Endodermal cell (in vitro differentiated cells): ENCODE data around the gene HTATIP2. TPM values are rescaled to one million over a fixed set of nuclear protein-coding genes. Genes with fewer than 3 reads are reported as not detected.

Experiments
- DNase-seq: peaks from one replicate; pipeline ENCODE4 v3.0.0-alpha.2; 2017
- H3K27ac ChIP-seq: 2 replicates; pipeline ENCODE4 v1.5.1; 2013; ENCODE audit warnings: mild to moderate bottlenecking, low read depth, low read length, moderate library complexity
- H3K27me3 ChIP-seq: 2 replicates; pipeline ENCODE4 v1.6.1; 2013; ENCODE audit warnings: mild to moderate bottlenecking, low read length, moderate library complexity; ENCODE audit not compliant: insufficient read depth, control insufficient read depth, poor library complexity, severe bottlenecking
- H3K36me3 ChIP-seq: 2 replicates; pipeline ENCODE4 v1.7.0; 2013; ENCODE audit warnings: mild to moderate bottlenecking, low read length, moderate library complexity; ENCODE audit not compliant: control insufficient read depth, insufficient read depth
- H3K4me1 ChIP-seq: one replicate; pipeline ENCODE4 v1.7.0; 2013; ENCODE audit warnings: low read length; ENCODE audit not compliant: control insufficient read depth, insufficient read depth
- H3K4me3 ChIP-seq: 2 replicates; pipeline ENCODE4 v1.5.1; 2013; ENCODE audit warnings: mild to moderate bottlenecking, low read length, moderate library complexity
- H3K9ac ChIP-seq: 2 replicates; pipeline ENCODE4 v1.6.1; 2013; ENCODE audit warnings: mild to moderate bottlenecking, low read length, moderate library complexity; ENCODE audit not compliant: poor library complexity, severe bottlenecking; ENCODE audit errors: extremely low read depth
- H3K9me3 ChIP-seq: 2 replicates; pipeline ENCODE4 v1.6.1; 2013; ENCODE audit warnings: mild to moderate bottlenecking, low read length, moderate library complexity; ENCODE audit not compliant: control insufficient read depth
- H3K27ac Mint-ChIP-seq: 2 replicates; pipeline ENCODE4 v1.8.0; 2020; ENCODE audit warnings: mixed read lengths
- H3K27me3 Mint-ChIP-seq: 2 replicates; pipeline ENCODE4 v1.8.0; 2021; ENCODE audit warnings: mild to moderate bottlenecking, mixed read lengths; ENCODE audit not compliant: insufficient read depth
- H3K36me3 Mint-ChIP-seq: 2 replicates; pipeline ENCODE4 v1.8.0; 2020; ENCODE audit warnings: low read depth, mixed read lengths
- H3K4me1 Mint-ChIP-seq: 2 replicates; pipeline ENCODE4 v1.8.0; 2020; ENCODE audit warnings: mixed read lengths
- H3K4me3 Mint-ChIP-seq: 2 replicates; pipeline ENCODE4 v1.8.0; 2020; ENCODE audit warnings: mild to moderate bottlenecking, moderate library complexity, mixed read lengths
- H3K9me3 Mint-ChIP-seq: 2 replicates; pipeline ENCODE4 v1.8.0; 2020; ENCODE audit warnings: mild to moderate bottlenecking, mixed read lengths
- CTCF ChIP-seq: fragments of 200-600 bp; sonication (generic); conservative IDR thresholded peaks from 2 replicates; pipeline ENCODE4 v1.5.0; 2021; ENCODE audit warnings: antibody characterized with exemption, mild to moderate bottlenecking
- WGBS, 2 experiments: methylation state at CpG; one replicate each; pipeline versions ENCODE4 v1.1.5 to v1.1.7; 2013; ENCODE audit warnings: missing lambda C conversion rate in 2 of 2, mixed read lengths in 1 of 2; ENCODE audit not compliant: insufficient coverage in 1 of 2, insufficient read length in 1 of 2; 5-methylcytosine and 5-hydroxymethylcytosine counted together
- long read RNA-seq, 4 experiments: library from polyadenylated mRNA in 2 of 4; library from RNA in 1 of 4; library from capped mRNA in 1 of 4; stranded (forward) in 3 of 4; unstranded in 1 of 4; transcript quantifications; one replicate each; pipeline ENCODE4 v2.0.0, GENCODE V29; 2020 to 2021; ENCODE audit warnings: inconsistent platforms in 1 of 4
- polyA plus RNA-seq, 2 experiments: library from polyadenylated mRNA; stranded (reverse); fragments of 50-300 nt; gene quantifications; one replicate each; pipeline ENCODE4 v1.2.3, GENCODE V29; 2013
- total RNA-seq, 2 donors: library from RNA; stranded (reverse); fragmentation: NEBNext Ultra II Directional in 1 of 2; extraction: Animal tissue kit (Norgen Biotek cat#: 25700) in 1 of 2; gene quantifications; 2 replicates in 1 of 2; 3 replicates in 1 of 2; pipeline ENCODE4 v1.2.1, GENCODE V29; 2021

The HTATIP2 gene
- 10 to 100 TPM; 52.5 to 66.6 TPM for total RNA-seq
- 10.2 TPM for polyA plus RNA-seq (2013, experiment 1 of 2)
- polyA plus RNA-seq (2013, experiment 2 of 2): 9.6 TPM
- long read RNA-seq, experiment 1, transcript HTATIP2-204 (5 exons, 1,748 nt): major isoform, 6 of 37 reads
- long read RNA-seq, experiment 1, partial matches to known transcripts: 10 of 37 reads
- long read RNA-seq, experiment 1, other reads (novel, unspliced or antisense): 14 of 37 reads
- long read RNA-seq, experiment 2, transcript HTATIP2-201 (6 exons, 1,477 nt): major isoform, 53 of 105 reads
- long read RNA-seq, experiment 2, transcript HTATIP2-203 (6 exons, 967 nt): minor isoform, 14 of 105 reads
- long read RNA-seq, experiment 2, transcript HTATIP2-204 (5 exons, 1,748 nt): minor isoform, 15 of 105 reads
- long read RNA-seq, experiment 2, transcript HTATIP2-202 (6 exons, 886 nt): minor isoform, 17 of 105 reads
- long read RNA-seq, experiment 2, partial matches to known transcripts: 0 of 105 reads
- long read RNA-seq, experiment 2, other reads (novel, unspliced or antisense): 4 of 105 reads
- long read RNA-seq, experiment 3, transcript HTATIP2-204 (5 exons, 1,748 nt): minor isoform, 30 of 269 reads
- long read RNA-seq, experiment 3, transcript HTATIP2-203 (6 exons, 967 nt): minor isoform, 36 of 269 reads
- long read RNA-seq, experiment 3, transcript HTATIP2-202 (6 exons, 886 nt): minor isoform, 59 of 269 reads
- long read RNA-seq, experiment 3, transcript HTATIP2-201 (6 exons, 1,477 nt): major isoform, 128 of 269 reads
- long read RNA-seq, experiment 3, partial matches to known transcripts: 3 of 269 reads
- long read RNA-seq, experiment 3, other reads (novel, unspliced or antisense): 8 of 269 reads
- long read RNA-seq, experiment 4, transcript HTATIP2-202 (6 exons, 886 nt): major isoform, 135 of 225 reads
- long read RNA-seq, experiment 4, transcript HTATIP2-203 (6 exons, 967 nt): minor isoform, 46 of 225 reads
- long read RNA-seq, experiment 4, transcript HTATIP2-204 (5 exons, 1,748 nt): minor isoform, 31 of 225 reads
- long read RNA-seq, experiment 4, partial matches to known transcripts: 5 of 225 reads
- long read RNA-seq, experiment 4, other reads (novel, unspliced or antisense): 6 of 225 reads

GRCh38 chr11:20363500-20364340 lies at the start of gene HTATIP2:
HTATIP2 (plus strand) TSS chr11:20363714; CDS start chr11:20364238, 524 bp downstream.
- no peaks in the 10 kb centered on the region for H3K9me3 ChIP-seq
- peak within 1 kb of the TSS; percentile 80 for H3K4me3 ChIP-seq
- peaks cover 2% of the 10 kb centered on the region for H3K36me3 Mint-ChIP-seq
- peaks cover 31% of the 10 kb centered on the region for H3K27me3 Mint-ChIP-seq
- H3K4me1 ChIP-seq: peaks cover 2% of the 10 kb centered on the region
- 11 to 20% methylated on average over 18 to 68 of the region's 68 CpGs for WGBS, 2 experiments
- TF ChIP-seq CTCF: no peak
- H3K9me3 Mint-ChIP-seq: peaks cover 3% of the 10 kb centered on the region
- H3K4me1 Mint-ChIP-seq: peaks cover 21% of the 10 kb centered on the region
- no peak within 1 kb of the TSS for H3K27ac ChIP-seq
- peak; percentile 85 for DNase-seq
- H3K27me3 ChIP-seq: peaks cover 27% of the 10 kb centered on the region
- H3K27ac Mint-ChIP-seq: peak within 1 kb of the TSS; percentile 87
- H3K9ac ChIP-seq: peak within 1 kb of the TSS; percentile 52
- H3K36me3 ChIP-seq: no peaks in the 10 kb centered on the region
- H3K4me3 Mint-ChIP-seq: peak within 1 kb of the TSS; percentile 65

- no peaks in the 10 kb centered on the region for H3K27me3 ChIP-seq
- no peak for DNase-seq
- no peak overlapping the region for H3K27ac Mint-ChIP-seq
- no peak overlapping the region for H3K4me3 ChIP-seq
- H3K9me3 ChIP-seq: no peaks in the 10 kb centered on the region
- 50 to 93% methylated on average over 1 of the region's 1 CpG for WGBS, 2 experiments
- H3K4me1 ChIP-seq: peaks cover 6% of the 10 kb centered on the region
- TF ChIP-seq CTCF: no peak
- no peaks in the 10 kb centered on the region for H3K36me3 ChIP-seq
- H3K36me3 Mint-ChIP-seq: no peaks in the 10 kb centered on the region
- no peak overlapping the region for H3K4me3 Mint-ChIP-seq
- no peaks in the 10 kb centered on the region for H3K27me3 Mint-ChIP-seq
- H3K4me1 Mint-ChIP-seq: peaks cover 23% of the 10 kb centered on the region
- H3K9ac ChIP-seq: no peak overlapping the region
- no peak overlapping the region for H3K27ac ChIP-seq
- no peaks in the 10 kb centered on the region for H3K9me3 Mint-ChIP-seq
Observed at GRCh38 chr11:20315800-20316199, 47.7 kb upstream of the HTATIP2 start.

- Mint-ChIP-seq H3K4me1 (peaks cover 13% of the 10 kb centered on the region), H3K27me3 (peaks cover 1% of the 10 kb centered on the region), H3K27ac (no peak overlapping the region), H3K4me3 (no peak overlapping the region), H3K36me3 (no peaks in the 10 kb centered on the region), H3K9me3 (no peaks in the 10 kb centered on the region)
- Histone ChIP-seq H3K9ac (no peak overlapping the region), H3K4me3 (no peak overlapping the region), H3K27me3 (no peaks in the 10 kb centered on the region), H3K4me1 (peaks cover under 1% of the 10 kb centered on the region), H3K36me3 (no peaks in the 10 kb centered on the region), H3K27ac (no peak overlapping the region), H3K9me3 (no peaks in the 10 kb centered on the region)
- no peak for DNase-seq
- TF ChIP-seq CTCF: no peak
Observed at GRCh38 chr11:20321177-20321576, 42.3 kb upstream of the HTATIP2 start.
